Prostate gland (tissue), 2 donors: Measurements from ENCODE around the gene FUZ. TPM values are rescaled to one million over a fixed set of nuclear protein-coding genes. Genes with fewer than 3 reads are reported as not detected.

Experiments used
- DNase-seq: peaks from one replicate; pipeline ENCODE4 v3.0.0-alpha.2; 2019; ENCODE audit warnings: low spot score
- H3K27ac ChIP-seq, 2 donors: fragments of 200-600 bp; sonication (generic); 2 replicates each; pipeline ENCODE4 v1.5.1; 2017 to 2019
- H3K27me3 ChIP-seq: fragments of 200-600 bp; sonication (generic); replicated peaks from 2 replicates; pipeline ENCODE4 v1.5.1; 2019; ENCODE audit not compliant: insufficient read depth
- H3K36me3 ChIP-seq, 2 donors: fragments of 200-600 bp; sonication (generic); 1 replicate in 1 of 2; 2 replicates in 1 of 2; pipeline versions ENCODE4 v1.5.1 to v1.8.1; 2017 to 2019
- H3K4me1 ChIP-seq: fragments of 200-600 bp; sonication (generic); replicated peaks from 2 replicates; pipeline ENCODE4 v1.5.1; 2019
- H3K4me3 ChIP-seq, 2 donors: fragments of 200-600 bp; sonication (generic); 2 replicates each; pipeline ENCODE4 v1.5.1; 2017 to 2019
- H3K9me3 ChIP-seq: fragments of 200-600 bp; sonication (generic); 2 replicates; pipeline ENCODE4 v1.5.1; 2017
- POLR2A ChIP-seq: fragments of 450-650 bp; IDR thresholded peaks from one replicate; pipeline ENCODE4 v1.6.1; 2016; ENCODE audit warnings: antibody characterized with exemption, mild to moderate bottlenecking
- POLR2AphosphoS5 ChIP-seq: sonication (generic); formaldehyde crosslinking; IDR thresholded peaks from one replicate; pipeline ENCODE4 v1.6.1; 2017; ENCODE audit warnings: antibody characterized with exemption
- WGBS: methylation state at CpG from one replicate; pipeline ENCODE4 v1.1.5; 2018; 5-methylcytosine and 5-hydroxymethylcytosine counted together
- intact Hi-C: fragments of 100-400 bp; cut with DNase I; formaldehyde crosslinking; loops from one replicate; pipeline ENCODE4 v1.14.2; 2022
- total RNA-seq, 2 donors: library from RNA; depleted of rRNA; stranded (reverse); fragments of >200 nt; gene quantifications; one replicate each; pipeline ENCODE4 v1.1.0, GENCODE V29; 2016
- TF ChIP-seq, protein P1 (sequence below), 4 experiments: fragments of 200-600 bp in 2 of 4; fragments of 450-650 bp in 2 of 4; sonication (generic) in 2 of 4; IDR thresholded peaks; 1 replicate in 3 of 4; 2 replicates in 1 of 4; pipeline ENCODE4 v1.5.1; 2016 to 2019; ENCODE audit warnings: antibody characterized with exemption in 4 of 4, mild to moderate bottlenecking in 2 of 4, moderate library complexity in 2 of 4

FUZ gene
- total RNA-seq, 2 donors from 2014 or later = 39.2 to 45.4 TPM

DNA sequence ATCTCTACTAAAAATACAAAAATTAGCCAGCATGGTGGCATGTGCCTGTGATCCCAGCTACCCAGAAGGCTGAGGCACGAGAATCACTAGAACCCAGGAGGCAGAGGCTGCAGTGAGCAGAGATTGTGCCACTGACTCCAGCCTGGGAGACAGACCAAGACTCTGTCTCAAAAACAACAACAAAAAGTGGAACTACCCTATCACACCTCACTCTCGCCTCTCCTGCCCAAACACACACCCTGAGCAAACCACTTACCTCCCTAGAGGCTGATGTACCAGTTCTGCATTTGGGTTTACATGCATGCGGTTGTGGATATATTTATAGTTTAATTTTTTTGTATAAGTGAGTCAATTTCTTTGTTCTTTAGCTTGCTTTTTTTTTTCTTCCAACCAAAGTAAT, 30.2 kb upstream of the FUZ start:
- Histone ChIP-seq H3K4me3 (no peak overlapping the region), H3K9me3 (no peaks in the 10 kb centered on the region), H3K36me3 (no peaks in the 10 kb centered on the region), H3K27ac (no peak overlapping the region), H3K4me1 (no peaks in the 10 kb centered on the region), H3K27me3 (no peaks in the 10 kb centered on the region)
- TF ChIP-seq POLR2AphosphoS5 (no peak), POLR2A (no peak)
- TF ChIP-seq, protein P1, sequence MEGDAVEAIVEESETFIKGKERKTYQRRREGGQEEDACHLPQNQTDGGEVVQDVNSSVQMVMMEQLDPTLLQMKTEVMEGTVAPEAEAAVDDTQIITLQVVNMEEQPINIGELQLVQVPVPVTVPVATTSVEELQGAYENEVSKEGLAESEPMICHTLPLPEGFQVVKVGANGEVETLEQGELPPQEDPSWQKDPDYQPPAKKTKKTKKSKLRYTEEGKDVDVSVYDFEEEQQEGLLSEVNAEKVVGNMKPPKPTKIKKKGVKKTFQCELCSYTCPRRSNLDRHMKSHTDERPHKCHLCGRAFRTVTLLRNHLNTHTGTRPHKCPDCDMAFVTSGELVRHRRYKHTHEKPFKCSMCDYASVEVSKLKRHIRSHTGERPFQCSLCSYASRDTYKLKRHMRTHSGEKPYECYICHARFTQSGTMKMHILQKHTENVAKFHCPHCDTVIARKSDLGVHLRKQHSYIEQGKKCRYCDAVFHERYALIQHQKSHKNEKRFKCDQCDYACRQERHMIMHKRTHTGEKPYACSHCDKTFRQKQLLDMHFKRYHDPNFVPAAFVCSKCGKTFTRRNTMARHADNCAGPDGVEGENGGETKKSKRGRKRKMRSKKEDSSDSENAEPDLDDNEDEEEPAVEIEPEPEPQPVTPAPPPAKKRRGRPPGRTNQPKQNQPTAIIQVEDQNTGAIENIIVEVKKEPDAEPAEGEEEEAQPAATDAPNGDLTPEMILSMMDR (IDR thresholded peaks at IDR 0.05) = no peak
- WGBS = 95% methylated on average over 3 of the region's 3 CpGs
- intact Hi-C loops = no loop called here
- DNase-seq = no peak

DNA sequence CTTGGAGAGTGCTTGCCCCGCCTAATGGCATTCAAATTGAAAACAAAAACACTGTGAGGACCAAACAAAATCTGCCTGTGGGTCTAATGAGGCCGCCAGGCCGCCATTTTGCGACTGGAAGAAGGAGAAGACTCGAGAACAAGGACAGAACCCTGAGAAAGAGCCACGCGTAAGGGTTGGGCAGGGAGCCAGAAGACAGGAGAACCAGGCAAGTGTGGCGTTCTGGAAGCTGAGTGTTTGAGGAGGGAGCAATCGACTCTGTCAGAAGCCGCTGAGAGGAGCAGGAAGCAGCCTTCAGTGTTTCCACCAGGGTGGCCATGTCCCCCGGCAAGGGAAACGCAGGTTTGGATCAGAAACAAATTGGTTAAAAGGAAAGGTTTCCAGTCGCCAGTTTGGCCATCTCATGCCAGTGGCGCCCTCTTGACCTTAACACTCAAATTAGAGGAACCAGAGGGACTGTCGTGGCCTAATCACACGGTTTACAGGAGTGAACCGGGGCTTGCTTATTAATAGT, 27.7 kb upstream of the FUZ start:
- Histone ChIP-seq H3K27me3 (no peaks in the 10 kb centered on the region), H3K36me3 (peaks cover 0 to 11% of the 10 kb centered on the region in 2 donors), H3K27ac (no peak overlapping the region), H3K4me3 (no peak overlapping the region), H3K4me1 (no peaks in the 10 kb centered on the region), H3K9me3 (no peaks in the 10 kb centered on the region)
- WGBS = 87% methylated on average over 17 of the region's 17 CpGs
- intact Hi-C loops = no loop called here
- no peak for DNase-seq
- TF ChIP-seq, protein P1 (IDR thresholded peaks at IDR 0.05) = no peak
- TF ChIP-seq POLR2AphosphoS5 (no peak), POLR2A (no peak)

DNA sequence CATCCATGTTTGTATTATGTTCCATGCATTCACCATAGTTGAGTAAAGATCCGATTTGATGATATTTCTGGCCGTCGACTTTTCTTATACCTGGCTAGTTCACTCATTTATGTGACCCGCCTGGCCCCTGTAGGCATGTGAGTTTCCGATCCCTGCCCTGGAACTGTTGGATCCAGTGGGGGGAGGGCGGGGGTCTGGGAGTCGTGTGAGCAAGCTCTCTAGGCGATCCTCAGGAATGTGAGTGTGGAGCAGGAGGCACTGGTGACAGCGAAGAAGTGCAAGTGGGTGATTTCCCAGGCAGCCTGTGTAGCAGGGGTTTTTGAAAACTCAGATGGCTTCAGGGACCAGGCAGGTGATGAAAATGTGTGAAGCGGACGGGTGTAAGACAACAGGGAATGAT, 27.2 kb upstream of the FUZ start:
- no peak for TF ChIP-seq POLR2A
- TF ChIP-seq, protein P1 (IDR thresholded peaks at IDR 0.05) = no peak
- no peak for TF ChIP-seq POLR2AphosphoS5
- DNase-seq = no peak
- WGBS = 83% methylated on average over 11 of the region's 11 CpGs
- Histone ChIP-seq H3K4me1 (no peaks in the 10 kb centered on the region), H3K9me3 (no peaks in the 10 kb centered on the region), H3K27ac (no peak overlapping the region), H3K4me3 (no peak overlapping the region), H3K27me3 (no peaks in the 10 kb centered on the region), H3K36me3 (peaks cover 2 to 15% of the 10 kb centered on the region in 2 donors)
- intact Hi-C loops = no loop called here

DNA sequence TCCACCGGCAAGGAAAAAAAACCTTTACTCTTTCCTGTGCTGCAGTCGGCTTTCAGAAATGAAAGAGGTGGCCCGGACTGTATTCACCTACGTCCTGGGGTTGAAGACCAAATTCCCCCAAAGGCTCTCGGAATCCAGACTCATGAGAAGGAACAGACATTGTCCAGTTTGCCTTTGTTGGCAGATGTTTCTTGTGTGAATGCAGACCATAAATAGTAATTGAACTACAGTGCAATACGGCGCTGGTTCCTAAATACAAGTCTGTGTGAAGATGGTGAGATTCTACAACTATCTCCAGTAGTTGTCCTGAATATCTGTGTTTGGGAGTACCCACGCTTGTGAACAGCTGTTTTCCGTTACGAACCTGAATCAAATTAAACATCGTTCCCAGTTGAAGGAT, 26.6 kb upstream of the FUZ start:
- H3K27ac ChIP-seq = no peak overlapping the region
- TF ChIP-seq POLR2A (no peak), POLR2AphosphoS5 (no peak)
- TF ChIP-seq, protein P1 (IDR thresholded peaks at IDR 0.05) = no peak
- H3K4me3 ChIP-seq = no peak overlapping the region
- H3K4me1 ChIP-seq = no peaks in the 10 kb centered on the region
- intact Hi-C loops = no loop called here
- 92% methylated on average over 11 of the region's 11 CpGs for WGBS
- DNase-seq = no peak
- peaks cover 4 to 21% of the 10 kb centered on the region in 2 donors for H3K36me3 ChIP-seq
- H3K27me3 ChIP-seq = no peaks in the 10 kb centered on the region
- H3K9me3 ChIP-seq = no peaks in the 10 kb centered on the region

DNA sequence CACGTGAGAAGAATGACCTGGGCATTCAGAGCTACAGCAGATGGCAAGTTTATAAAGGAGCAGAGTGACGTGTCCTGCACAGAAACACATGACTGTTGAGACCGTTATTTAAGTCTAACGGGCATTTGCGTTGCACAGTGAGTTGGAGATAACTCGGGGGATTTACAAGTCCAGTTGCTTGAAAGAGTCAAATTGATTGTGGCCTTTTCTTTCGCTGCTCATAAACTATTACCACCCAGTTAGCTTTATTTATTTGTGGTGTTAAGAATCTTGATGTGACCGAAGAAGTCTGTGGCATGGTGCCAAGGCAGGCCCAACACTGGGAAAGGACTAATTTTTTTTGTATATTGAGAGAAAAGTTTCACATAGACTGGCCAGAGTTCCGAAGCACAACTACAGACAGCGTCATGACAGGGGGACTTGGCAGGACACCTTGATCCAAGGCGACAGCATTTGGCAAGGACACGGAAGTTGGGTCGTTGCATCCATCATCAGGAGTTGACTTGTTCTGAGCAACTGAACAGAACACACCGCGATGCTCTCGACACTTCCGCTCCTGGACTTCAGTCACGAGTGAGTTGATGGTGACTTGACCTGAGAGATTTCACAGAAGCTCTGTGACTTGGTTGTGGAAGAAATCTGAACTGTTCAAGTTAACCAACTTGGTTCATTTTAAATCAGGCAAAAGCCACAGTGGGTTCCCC, 25.9 kb upstream of the FUZ start:
- Histone ChIP-seq H3K4me3 (no peak overlapping the region), H3K27me3 (no peaks in the 10 kb centered on the region), H3K27ac (no peak overlapping the region), H3K36me3 (peaks cover 4 to 23% of the 10 kb centered on the region in 2 donors), H3K9me3 (no peaks in the 10 kb centered on the region), H3K4me1 (no peaks in the 10 kb centered on the region)
- WGBS = 68% methylated on average over 18 of the region's 18 CpGs
- DNase-seq = no peak
- intact Hi-C loops = no loop called here
- TF ChIP-seq POLR2AphosphoS5 = no peak
- TF ChIP-seq, protein P1 (IDR thresholded peaks at IDR 0.05) = no peak
- no peak for TF ChIP-seq POLR2A
